Gastrocnemius medialis (tissue), 4 donors: ENCODE measurements around the gene RAB25. TPM values are rescaled to one million over a fixed set of nuclear protein-coding genes. Genes with fewer than 3 reads are reported as not detected.

Source experiments
- ATAC-seq, 2 donors: fragments of 150-250 bp; one replicate each; pipeline ENCODE4 v1.9.1; 2016
- DNase-seq, 2 donors: peaks; one replicate each; pipeline ENCODE4 v3.0.0-alpha.2; 2019
- H3K27ac ChIP-seq, 4 donors: fragments of 200-600 bp; sonication (generic); 1 replicate in 1 of 4; 2 replicates in 3 of 4; pipeline ENCODE4 v1.5.1; 2016 to 2018; ENCODE audit warnings: mild to moderate bottlenecking in 2 of 4, moderate library complexity in 1 of 4
- H3K27me3 ChIP-seq, 3 donors: fragments of 200-600 bp; sonication (generic) in 2 of 3; 1 replicate in 1 of 3; 2 replicates in 2 of 3; pipeline versions ENCODE4 v1.5.1 to v1.6.0; 2016 to 2019; ENCODE audit warnings: mild to moderate bottlenecking in 1 of 3, moderate library complexity in 1 of 3
- H3K36me3 ChIP-seq, 2 donors: fragments of 200-600 bp; sonication (generic) in 1 of 2; one replicate each; pipeline ENCODE4 v1.5.1; 2017 to 2018
- H3K4me1 ChIP-seq, 2 donors: fragments of 200-600 bp; sonication (generic) in 1 of 2; one replicate each; pipeline ENCODE4 v1.5.1; 2016 to 2017; ENCODE audit warnings: mild to moderate bottlenecking in 2 of 2
- H3K4me3 ChIP-seq, 4 donors: fragments of 200-600 bp; sonication (generic) in 3 of 4; 1 replicate in 1 of 4; 2 replicates in 3 of 4; pipeline ENCODE4 v1.5.1; 2016 to 2019; ENCODE audit warnings: mild to moderate bottlenecking in 2 of 4
- H3K9me3 ChIP-seq, 3 donors: fragments of 200-600 bp; sonication (generic) in 2 of 3; 1 replicate in 1 of 3; 2 replicates in 2 of 3; pipeline ENCODE4 v1.5.1; 2016 to 2019
- POLR2A ChIP-seq, 2 donors: fragments of 450-650 bp; IDR thresholded peaks; one replicate each; pipeline ENCODE4 v1.6.1; 2017; ENCODE audit warnings: antibody characterized with exemption in 2 of 2, mild to moderate bottlenecking in 2 of 2, moderate library complexity in 2 of 2
- in situ Hi-C, 4 donors: fragments of 200-750 bp; cut with MboI; loops; one replicate each; pipeline versions ENCODE4 v1.15.0 to v1.8.0; 2017; ENCODE audit warnings: low sequenced_read_pairs in 4 of 4
- intact Hi-C: fragments of 100-400 bp; cut with DNase I; formaldehyde crosslinking; loops from one replicate; pipeline ENCODE4 v1.15.1; 2023; ENCODE audit warnings: low total_unique reads
- total RNA-seq, 4 donors: library from RNA; depleted of rRNA; stranded (reverse); fragments of >200 nt; gene quantifications; one replicate each; pipeline versions ENCODE4 v1.1.0 to v1.2.3, GENCODE V29; 2016
- TF ChIP-seq, protein P1 (sequence below), 5 experiments: fragments of 450-650 bp in 3 of 5; fragments of 200-600 bp in 2 of 5; sonication (generic) in 2 of 5; IDR thresholded peaks in 4 of 5; conservative IDR thresholded peaks in 1 of 5; 1 replicate in 4 of 5; 2 replicates in 1 of 5; pipeline ENCODE4 v1.5.1; 2016 to 2019; ENCODE audit warnings: antibody characterized with exemption in 5 of 5, mild to moderate bottlenecking in 3 of 5, moderate library complexity in 3 of 5

The RAB25 gene
- total RNA-seq, 4 donors from 2014 or later, result 1.2 TPM; not detected in 3

DNA sequence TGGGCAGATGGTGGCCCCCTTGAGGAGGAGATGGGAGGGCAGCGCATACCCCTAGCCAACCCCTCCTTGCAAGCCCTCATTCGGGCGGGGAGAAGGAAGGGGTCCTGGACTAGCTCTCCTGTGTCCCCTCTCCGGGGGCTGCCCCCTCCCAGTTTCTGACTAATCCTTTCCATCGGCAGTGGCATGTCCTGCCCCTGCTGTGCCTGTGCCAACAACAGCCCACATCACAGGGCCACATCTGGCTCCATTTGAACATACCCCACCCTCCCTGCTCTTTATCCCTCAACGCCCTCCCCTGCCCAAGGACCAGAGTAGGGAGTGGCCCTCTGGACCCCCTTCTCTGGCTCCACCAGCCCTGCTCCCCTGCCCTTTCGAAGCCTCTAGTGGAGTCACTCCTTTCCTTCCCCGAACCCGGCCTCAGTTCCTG is 42.6 kb downstream of the RAB25 start:
- H3K27ac ChIP-seq, result peak overlapping the region; percentile 96 to 99 (median 98)
- no peak for TF ChIP-seq POLR2A (IDR thresholded peaks at IDR 0.05)
- TF ChIP-seq, protein P1, sequence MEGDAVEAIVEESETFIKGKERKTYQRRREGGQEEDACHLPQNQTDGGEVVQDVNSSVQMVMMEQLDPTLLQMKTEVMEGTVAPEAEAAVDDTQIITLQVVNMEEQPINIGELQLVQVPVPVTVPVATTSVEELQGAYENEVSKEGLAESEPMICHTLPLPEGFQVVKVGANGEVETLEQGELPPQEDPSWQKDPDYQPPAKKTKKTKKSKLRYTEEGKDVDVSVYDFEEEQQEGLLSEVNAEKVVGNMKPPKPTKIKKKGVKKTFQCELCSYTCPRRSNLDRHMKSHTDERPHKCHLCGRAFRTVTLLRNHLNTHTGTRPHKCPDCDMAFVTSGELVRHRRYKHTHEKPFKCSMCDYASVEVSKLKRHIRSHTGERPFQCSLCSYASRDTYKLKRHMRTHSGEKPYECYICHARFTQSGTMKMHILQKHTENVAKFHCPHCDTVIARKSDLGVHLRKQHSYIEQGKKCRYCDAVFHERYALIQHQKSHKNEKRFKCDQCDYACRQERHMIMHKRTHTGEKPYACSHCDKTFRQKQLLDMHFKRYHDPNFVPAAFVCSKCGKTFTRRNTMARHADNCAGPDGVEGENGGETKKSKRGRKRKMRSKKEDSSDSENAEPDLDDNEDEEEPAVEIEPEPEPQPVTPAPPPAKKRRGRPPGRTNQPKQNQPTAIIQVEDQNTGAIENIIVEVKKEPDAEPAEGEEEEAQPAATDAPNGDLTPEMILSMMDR (IDR thresholded peaks at IDR 0.05 in 4 of 5, conservative IDR thresholded peaks at IDR 0.05 in 1 of 5), result no peak
- H3K36me3 ChIP-seq, result no peaks in the 10 kb centered on the region
- no peaks in the 10 kb centered on the region for H3K27me3 ChIP-seq
- in situ Hi-C loops (loop anchor here in 1 of 4 donors (25.0 kb wide), 1 partner anchor 384 kb away; no protein-coding TSS in a partner anchor), intact Hi-C loops (loop anchor here (10.0 kb wide), 1 partner anchor 361 kb away; no protein-coding TSS in a partner anchor)
- ATAC-seq (no peak), DNase-seq (no peak)
- peaks cover 54 to 62% of the 10 kb centered on the region in 2 donors for H3K4me1 ChIP-seq
- no peaks in the 10 kb centered on the region for H3K9me3 ChIP-seq
- no peak overlapping the region for H3K4me3 ChIP-seq

DNA sequence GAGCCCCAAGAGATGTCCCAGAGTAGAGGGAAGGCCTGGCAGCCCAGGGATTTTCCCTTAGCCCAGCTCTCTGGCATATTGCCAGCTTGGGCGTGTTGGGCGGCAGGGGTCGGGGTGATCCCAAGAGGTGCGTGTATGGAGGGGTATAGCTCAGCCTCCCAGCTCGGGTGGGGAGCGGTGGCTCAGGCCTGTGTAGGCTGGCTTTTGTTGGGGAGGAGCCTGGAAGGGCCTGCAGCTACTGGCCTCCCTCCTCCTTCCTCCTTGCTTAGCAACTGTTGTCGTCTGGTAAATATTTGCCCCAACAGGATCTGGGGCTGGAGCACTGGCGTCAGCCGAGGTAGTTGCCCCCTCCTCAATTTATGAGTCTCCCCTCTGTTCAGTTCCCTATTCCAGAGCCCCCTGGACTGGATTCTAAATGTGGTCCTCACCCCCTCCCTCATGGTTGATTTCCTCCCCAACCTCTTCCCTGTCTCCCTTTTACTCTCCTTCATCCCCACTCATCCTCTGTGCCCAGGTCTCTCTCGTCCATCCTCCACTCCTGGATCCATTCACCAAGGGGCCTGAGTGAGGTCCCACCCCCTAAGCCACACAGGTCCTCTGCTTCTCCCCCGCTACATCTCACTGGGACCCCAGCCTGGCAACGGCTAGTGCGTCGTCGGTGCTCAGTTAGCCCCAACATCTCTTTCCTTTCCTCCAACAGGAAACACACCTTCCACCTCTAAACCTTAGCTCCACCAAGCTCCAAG is 43.3 kb downstream of the RAB25 start:
- Histone ChIP-seq H3K36me3 (no peaks in the 10 kb centered on the region), H3K27me3 (no peaks in the 10 kb centered on the region), H3K9me3 (no peaks in the 10 kb centered on the region), H3K4me1 (peaks cover 61 to 69% of the 10 kb centered on the region in 2 donors), H3K27ac (peak overlapping the region; percentile 96 to 99 (median 98)), H3K4me3 (no peak overlapping the region)
- no peak for TF ChIP-seq POLR2A (IDR thresholded peaks at IDR 0.05)
- TF ChIP-seq, protein P1 (IDR thresholded peaks at IDR 0.05 in 4 of 5, conservative IDR thresholded peaks at IDR 0.05 in 1 of 5), result no peak
- intact Hi-C loops, result loop anchor here (10.0 kb wide), 1 partner anchor 361 kb away; no protein-coding TSS in a partner anchor
- DNase-seq, result peak in 1 of 2 donors; percentile 37
- in situ Hi-C loops, result loop anchor here in 1 of 4 donors (25.0 kb wide), 1 partner anchor 383 kb away; no protein-coding TSS in a partner anchor
- no peak for ATAC-seq

DNA sequence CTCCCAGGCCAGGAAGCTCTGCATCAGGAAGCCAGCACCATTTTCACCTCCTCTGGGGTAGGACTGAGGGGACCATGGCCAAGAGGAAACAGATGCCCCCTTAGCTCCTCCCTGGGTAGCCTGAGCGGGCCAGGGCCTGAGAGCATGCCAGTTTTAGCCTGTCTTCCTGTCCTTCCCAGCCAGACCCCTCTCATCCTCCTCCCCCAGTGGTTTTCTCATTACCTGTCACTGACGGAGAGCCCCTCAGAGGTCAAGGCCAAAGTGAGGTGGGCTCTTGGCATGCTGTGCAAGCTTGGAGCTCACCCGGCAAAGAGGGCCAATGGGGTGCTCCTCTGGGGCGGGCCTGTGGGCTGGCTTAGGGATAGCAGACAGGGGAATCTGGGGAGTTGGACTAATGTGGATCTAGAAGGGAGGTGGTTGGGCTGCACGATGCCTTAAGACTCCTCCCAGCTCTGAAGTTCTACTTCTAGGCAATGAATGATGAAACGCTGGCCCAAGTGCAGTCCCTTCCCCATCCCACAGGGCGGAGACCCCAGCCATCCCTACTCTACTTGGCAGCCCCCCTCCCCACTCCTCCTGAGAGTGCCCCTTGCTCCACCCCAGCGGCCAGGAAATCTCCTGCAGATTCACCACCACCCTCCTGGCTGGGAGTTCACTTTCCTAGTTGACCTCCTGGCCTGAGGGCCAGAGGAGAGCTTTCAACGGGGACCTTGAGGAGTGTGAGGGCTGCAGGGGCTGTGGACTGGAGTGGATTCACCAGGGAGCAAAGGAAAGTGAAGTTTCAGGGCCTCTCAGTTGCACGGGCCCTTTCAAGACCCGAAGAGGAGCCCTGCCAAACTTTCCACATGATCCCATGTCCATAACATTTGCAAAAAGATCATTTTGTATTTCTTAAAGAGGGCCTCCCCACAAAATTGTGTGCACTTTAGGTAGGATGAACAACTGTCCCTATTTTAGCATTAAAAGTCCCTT is 44.2 kb downstream of the RAB25 start:
- Histone ChIP-seq H3K4me3 (peak overlapping the region in 3 of 4 donors; percentile 51 to 67 (median 60)), H3K27ac (peak overlapping the region; percentile 96 to 99 (median 98)), H3K9me3 (no peaks in the 10 kb centered on the region), H3K36me3 (no peaks in the 10 kb centered on the region), H3K27me3 (no peaks in the 10 kb centered on the region), H3K4me1 (peaks cover 64 to 71% of the 10 kb centered on the region in 2 donors)
- ATAC-seq (no peak), DNase-seq (no peak)
- TF ChIP-seq, protein P1 (IDR thresholded peaks at IDR 0.05 in 4 of 5, conservative IDR thresholded peaks at IDR 0.05 in 1 of 5), result no peak
- no peak for TF ChIP-seq POLR2A (IDR thresholded peaks at IDR 0.05)
- in situ Hi-C loops (loop anchor here in 1 of 4 donors (25.0 kb wide), 1 partner anchor 382 kb away; no protein-coding TSS in a partner anchor), intact Hi-C loops (loop anchor here (10.0 kb wide), 1 partner anchor 360 kb away; no protein-coding TSS in a partner anchor)
